ENCODE results near the gene AEBP2.

The AEBP2 gene

DNA sequence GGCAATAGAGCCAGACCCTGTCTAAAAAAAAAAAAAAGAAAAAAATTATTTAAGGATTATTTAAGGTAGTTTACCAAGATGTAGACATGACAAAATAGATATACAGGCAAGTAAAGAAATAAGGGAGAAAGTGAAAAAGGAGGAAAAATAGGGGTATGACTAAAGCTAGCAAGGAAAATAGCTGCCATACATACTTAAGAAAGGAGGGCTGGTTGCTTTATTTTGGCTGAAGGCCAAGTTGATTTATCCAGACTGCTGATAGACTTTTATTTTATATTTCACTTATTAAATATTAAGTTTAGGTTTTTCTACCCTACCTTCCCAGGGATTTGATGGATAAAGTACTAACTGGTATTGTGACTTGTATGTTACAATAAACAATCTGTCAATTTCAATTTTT, 8.3 kb upstream of the AEBP2 start:
- H3K36me3 ChIP-seq (ENCODE audit: insufficient read depth): no peaks in the 10 kb centered on the region
- H3K79me2 ChIP-seq (ENCODE audit: insufficient read depth, low read depth): no peaks in the 10 kb centered on the region
- H3K27ac ChIP-seq: no peak overlapping the region
- no peaks in the 10 kb centered on the region for H4K20me1 ChIP-seq (ENCODE audit: insufficient read depth)
- no peak overlapping the region for H2AFZ ChIP-seq (ENCODE audit: low read depth)
- no peak overlapping the region for H3K4me3 ChIP-seq (IDR thresholded peaks at IDR 0.05; ENCODE audit: insufficient read depth, low read depth, low read length)
- no peaks in the 10 kb centered on the region for H3K27me3 ChIP-seq (ENCODE audit: insufficient read depth, low read depth)
- TF ChIP-seq CTCF (conservative IDR thresholded peaks at IDR 0.05; ENCODE audit: low read depth, low read length): no peak
- no peak overlapping the region for H3K4me2 ChIP-seq
- H3K4me1 ChIP-seq (ENCODE audit: low read depth, poor library complexity, severe bottlenecking): no peaks in the 10 kb centered on the region
- no peak overlapping the region for H3K9ac ChIP-seq

DNA sequence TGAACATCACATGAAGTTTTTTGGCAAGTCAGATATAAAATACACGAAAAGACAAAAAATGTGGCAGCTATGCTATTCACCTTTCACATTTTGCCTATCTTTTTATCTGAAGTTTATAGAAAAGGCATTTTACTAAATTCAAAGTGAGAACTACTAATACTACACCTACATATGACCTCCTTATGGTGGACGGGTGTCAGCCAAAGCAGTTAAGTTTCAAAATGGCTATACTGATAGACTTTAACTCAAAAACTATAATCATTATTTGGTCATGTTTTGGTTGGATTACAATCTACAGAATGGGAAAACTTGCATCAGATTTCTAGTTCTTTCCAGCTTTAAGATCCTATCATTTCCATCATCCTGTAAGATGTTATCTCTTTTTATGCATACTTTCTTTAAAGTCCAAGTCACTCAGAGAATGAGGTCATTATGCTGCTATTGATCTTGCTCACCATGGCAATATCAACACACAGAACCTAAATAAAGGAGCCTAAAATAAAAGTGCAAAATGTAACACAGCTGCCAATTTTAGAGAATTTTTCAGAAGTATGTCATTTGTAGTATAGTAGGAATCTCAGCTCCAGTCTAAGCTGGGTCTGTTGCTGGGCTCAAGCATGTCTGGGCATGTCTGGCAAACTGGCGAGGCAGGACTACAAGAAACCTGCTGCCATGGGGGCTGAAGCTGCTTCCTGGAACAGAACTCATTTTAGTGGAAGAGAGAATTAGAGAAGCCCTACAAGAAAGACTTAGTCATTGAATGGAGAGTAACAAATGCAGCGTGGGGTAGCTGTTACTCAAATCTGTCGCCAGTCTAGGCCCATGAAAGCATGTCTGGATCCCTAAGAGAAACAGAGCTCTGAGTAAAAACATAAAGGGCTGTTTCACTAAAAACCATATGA, 7.6 kb upstream of the AEBP2 start:
- Histone ChIP-seq H3K36me3 (ENCODE audit: insufficient read depth) (no peaks in the 10 kb centered on the region), H3K4me3 (IDR thresholded peaks at IDR 0.05; ENCODE audit: insufficient read depth, low read depth, low read length) (no peak overlapping the region), H3K4me1 (ENCODE audit: low read depth, poor library complexity, severe bottlenecking) (no peaks in the 10 kb centered on the region), H3K9ac (no peak overlapping the region), H2AFZ (ENCODE audit: low read depth) (no peak overlapping the region), H3K27me3 (ENCODE audit: insufficient read depth, low read depth) (no peaks in the 10 kb centered on the region), H3K79me2 (ENCODE audit: insufficient read depth, low read depth) (no peaks in the 10 kb centered on the region), H4K20me1 (ENCODE audit: insufficient read depth) (no peaks in the 10 kb centered on the region), H3K4me2 (no peak overlapping the region), H3K27ac (no peak overlapping the region)
- TF ChIP-seq CTCF (conservative IDR thresholded peaks at IDR 0.05; ENCODE audit: low read depth, low read length): no peak

- Histone ChIP-seq H3K27ac (no peak overlapping the region), H3K79me2 (ENCODE audit: insufficient read depth, low read depth) (no peaks in the 10 kb centered on the region), H3K27me3 (ENCODE audit: insufficient read depth, low read depth) (no peaks in the 10 kb centered on the region), H3K4me2 (no peak overlapping the region), H3K4me1 (ENCODE audit: low read depth, poor library complexity, severe bottlenecking) (no peaks in the 10 kb centered on the region), H2AFZ (ENCODE audit: low read depth) (no peak overlapping the region), H4K20me1 (ENCODE audit: insufficient read depth) (no peaks in the 10 kb centered on the region), H3K4me3 (IDR thresholded peaks at IDR 0.05; ENCODE audit: insufficient read depth, low read depth, low read length) (no peak overlapping the region), H3K36me3 (ENCODE audit: insufficient read depth) (no peaks in the 10 kb centered on the region), H3K9ac (no peak overlapping the region)
- TF ChIP-seq CTCF (conservative IDR thresholded peaks at IDR 0.05; ENCODE audit: low read depth, low read length): no peak
Measured at GRCh38 chr12:19432309-19433170, 6.8 kb upstream of the AEBP2 start.

GRCh38 chr12:19434538-19434937, 4.8 kb upstream of the AEBP2 start:
- H3K4me2 ChIP-seq: no peak overlapping the region

More at GRCh38 chr12:19434538-19434937, 4.8 kb upstream of the AEBP2 start:
- Histone ChIP-seq H2AFZ (ENCODE audit: low read depth) (no peak overlapping the region), H3K4me1 (ENCODE audit: low read depth, poor library complexity, severe bottlenecking) (peaks cover 2% of the 10 kb centered on the region), H3K9ac (no peak overlapping the region), H3K27ac (no peak overlapping the region), H3K4me3 (IDR thresholded peaks at IDR 0.05; ENCODE audit: insufficient read depth, low read depth, low read length) (no peak overlapping the region), H3K36me3 (ENCODE audit: insufficient read depth) (no peaks in the 10 kb centered on the region), H3K79me2 (ENCODE audit: insufficient read depth, low read depth) (no peaks in the 10 kb centered on the region), H3K27me3 (ENCODE audit: insufficient read depth, low read depth) (no peaks in the 10 kb centered on the region), H4K20me1 (ENCODE audit: insufficient read depth) (no peaks in the 10 kb centered on the region)
- TF ChIP-seq CTCF (conservative IDR thresholded peaks at IDR 0.05; ENCODE audit: low read depth, low read length): no peak
